ENCODE results near the gene BIRC7.

Gene BIRC7

GRCh38 chr20:63235399-63235983 is at the start of gene BIRC7:
Gene BIRC7 (plus strand): TSS chr20:63235905. CDS start chr20:63236097, 192 bp downstream.
- no peak for DNase-seq

GRCh38 chr20:63186084-63186483 is 49.6 kb upstream of the BIRC7 start:
- no peak for DNase-seq

- DNase-seq, result no peak
Measured at GRCh38 chr20:63186528-63187316, 49.0 kb upstream of the BIRC7 start.

- no peak for DNase-seq
Measured at GRCh38 chr20:63187338-63188158, 48.2 kb upstream of the BIRC7 start.

GRCh38 chr20:63188159-63188442 is 47.6 kb upstream of the BIRC7 start:
- no peak for DNase-seq

- DNase-seq, result no peak
Measured at GRCh38 chr20:63188641-63189321, 46.9 kb upstream of the BIRC7 start.

- DNase-seq, result no peak
Measured at GRCh38 chr20:63189322-63189642, 46.4 kb upstream of the BIRC7 start.

GRCh38 chr20:63189846-63190559 is 45.7 kb upstream of the BIRC7 start:
- no peak for DNase-seq

- DNase-seq, result no peak
Measured at GRCh38 chr20:63190828-63191227, 44.9 kb upstream of the BIRC7 start.

- peak; percentile 98 for DNase-seq
Measured at GRCh38 chr20:63191400-63191799, 44.3 kb upstream of the BIRC7 start.

GRCh38 chr20:63192721-63193120 is 43.0 kb upstream of the BIRC7 start:
- no peak for DNase-seq

GRCh38 chr20:63194007-63194796 is 41.5 kb upstream of the BIRC7 start:
- no peak for DNase-seq

- DNase-seq, result no peak
Measured at GRCh38 chr20:63194797-63195173, 40.9 kb upstream of the BIRC7 start.

GRCh38 chr20:63196768-63197470 is 38.8 kb upstream of the BIRC7 start:
- DNase-seq, result no peak

GRCh38 chr20:63198606-63199005 is 37.1 kb upstream of the BIRC7 start:
- DNase-seq, result no peak

- no peak for DNase-seq
Measured at GRCh38 chr20:63202021-63202420, 33.7 kb upstream of the BIRC7 start.

GRCh38 chr20:63202811-63203526 is 32.7 kb upstream of the BIRC7 start:
- no peak for DNase-seq

GRCh38 chr20:63204362-63204761 is 31.3 kb upstream of the BIRC7 start:
- no peak for DNase-seq

- DNase-seq, result no peak
Measured at GRCh38 chr20:63205896-63206295, 29.8 kb upstream of the BIRC7 start.

GRCh38 chr20:63206878-63207277 is 28.8 kb upstream of the BIRC7 start:
- DNase-seq, result no peak
